NK-92 (cell line): ENCODE data around the gene YPEL1.
"Not testable (repeated sequence)": the region's sequence is repeated elsewhere in the genome, so short reads cannot be mapped to it uniquely, and the experiment has no call there.

Experiments
- DNase-seq: peaks from one replicate; lab custom pipeline; 2025; ENCODE audit not compliant: unreplicated experiment; lab: John Stamatoyannopoulos, UW

The YPEL1 gene

GRCh38 chr22:21686193-21686608, 49.4 kb downstream of the YPEL1 start:
- no peak for DNase-seq

GRCh38 chr22:21685164-21685513, 50.5 kb downstream of the YPEL1 start:
- DNase-seq = no peak

- no peak for DNase-seq
These were observed 51.0 kb downstream of the YPEL1 start for GRCh38 chr22:21684492-21685163.

- DNase-seq = no peak
These were observed 52.2 kb downstream of the YPEL1 start for GRCh38 chr22:21683401-21683811.

- no peak for DNase-seq
These were observed 53.0 kb downstream of the YPEL1 start for GRCh38 chr22:21682385-21683175.

GRCh38 chr22:21681566-21682370, 53.8 kb downstream of the YPEL1 start:
- DNase-seq = no peak

- DNase-seq = no peak
These were observed 54.6 kb downstream of the YPEL1 start for GRCh38 chr22:21680830-21681565.

GRCh38 chr22:21679383-21679782, 56.2 kb downstream of the YPEL1 start:
- no peak for DNase-seq

GRCh38 chr22:21678842-21679241, 56.8 kb downstream of the YPEL1 start:
- DNase-seq = not testable (repeated sequence)

GRCh38 chr22:21677606-21678443, 57.8 kb downstream of the YPEL1 start:
- no peak for DNase-seq

GRCh38 chr22:21674638-21675245, 60.9 kb downstream of the YPEL1 start:
- DNase-seq = no peak

- DNase-seq = no peak
These were observed 61.9 kb downstream of the YPEL1 start for GRCh38 chr22:21673534-21674321.

- no peak for DNase-seq
These were observed 63.4 kb downstream of the YPEL1 start for GRCh38 chr22:21672107-21672629.

- no peak for DNase-seq
These were observed 66.6 kb downstream of the YPEL1 start for GRCh38 chr22:21669026-21669425.

GRCh38 chr22:21666786-21667185, 68.8 kb downstream of the YPEL1 start:
- no peak for DNase-seq

GRCh38 chr22:21665047-21665851, 70.3 kb downstream of the YPEL1 start:
- DNase-seq = no peak

GRCh38 chr22:21663738-21664137, 71.9 kb downstream of the YPEL1 start:
- DNase-seq = no peak

GRCh38 chr22:21661991-21662390, 73.6 kb downstream of the YPEL1 start:
- DNase-seq = no peak
